NCI-H1105 (cell line): ENCODE data around the gene NPAS3.
A peak's percentile ranks its signal among the peaks of the same experiment; 100 is the strongest.

Experiments used
- DNase-seq: peaks from one replicate; lab custom pipeline; 2025; lab: John Stamatoyannopoulos, UW

Gene NPAS3

DNA sequence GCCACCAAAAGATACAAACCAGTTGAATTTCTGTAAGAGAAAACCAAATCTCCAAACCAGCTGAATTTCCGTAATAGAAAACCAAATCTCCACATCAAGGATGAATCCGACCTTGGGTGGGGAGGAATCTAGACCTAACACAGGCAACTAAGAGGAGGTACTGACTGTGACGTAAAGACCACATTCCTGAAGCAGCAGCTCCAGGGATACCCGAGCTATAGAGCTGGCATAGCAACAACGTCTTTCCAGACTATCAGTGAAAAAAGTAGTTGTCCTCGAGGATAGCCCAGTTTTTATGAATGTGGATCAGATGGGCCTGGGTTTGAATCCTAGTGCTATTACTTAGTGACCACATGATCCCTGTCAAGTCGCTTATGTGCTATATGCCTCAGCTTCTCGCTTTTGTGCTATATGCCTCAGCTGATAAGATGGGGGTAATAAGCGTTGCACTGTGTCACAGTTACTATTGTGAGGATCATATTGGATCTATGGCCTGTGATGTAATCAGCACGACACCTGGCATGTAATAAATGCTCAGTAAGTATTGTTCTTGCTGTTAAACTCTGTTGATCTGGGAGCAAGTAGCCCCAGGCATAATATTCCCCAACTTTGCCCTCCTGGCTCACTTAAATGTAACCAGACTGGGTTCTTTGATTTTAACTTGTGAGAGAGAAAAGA is 898.4 kb downstream of the NPAS3 start:
- no peak for DNase-seq

DNA sequence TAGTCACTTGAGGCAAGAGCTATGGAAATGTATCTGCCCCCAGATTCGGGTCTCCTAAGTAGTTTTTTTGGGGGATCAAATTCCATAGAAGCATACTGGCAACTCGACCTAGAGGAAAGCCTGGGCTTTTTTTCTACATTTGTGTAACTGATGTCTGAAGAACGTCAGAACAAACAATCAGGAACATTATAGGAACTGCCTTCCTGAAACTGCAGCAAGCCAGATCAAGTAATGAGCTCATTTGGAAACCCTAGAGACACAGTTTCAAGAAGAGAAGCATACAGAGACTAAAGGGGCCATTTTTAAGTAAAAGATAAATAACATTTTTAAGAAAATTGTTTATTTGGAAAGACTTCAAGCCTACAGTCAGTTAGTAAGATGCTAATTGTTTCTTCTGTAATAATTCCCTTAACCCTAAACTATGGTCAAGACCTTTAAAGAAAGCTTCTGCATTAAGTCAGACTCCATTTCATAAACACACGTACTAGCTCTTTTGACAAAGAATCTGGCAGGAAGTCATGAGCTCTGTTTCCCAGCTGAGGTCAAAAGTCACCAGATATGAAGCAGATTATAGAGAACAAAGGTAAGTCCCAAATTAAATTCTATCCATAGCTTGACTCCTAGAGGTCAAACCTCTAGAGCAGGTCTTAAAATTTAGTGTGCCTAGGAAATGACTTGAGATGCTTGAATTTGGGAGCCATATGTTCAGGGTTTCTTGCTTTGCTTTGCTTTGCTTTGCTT is 899.4 kb downstream of the NPAS3 start:
- DNase-seq = no peak

DNA sequence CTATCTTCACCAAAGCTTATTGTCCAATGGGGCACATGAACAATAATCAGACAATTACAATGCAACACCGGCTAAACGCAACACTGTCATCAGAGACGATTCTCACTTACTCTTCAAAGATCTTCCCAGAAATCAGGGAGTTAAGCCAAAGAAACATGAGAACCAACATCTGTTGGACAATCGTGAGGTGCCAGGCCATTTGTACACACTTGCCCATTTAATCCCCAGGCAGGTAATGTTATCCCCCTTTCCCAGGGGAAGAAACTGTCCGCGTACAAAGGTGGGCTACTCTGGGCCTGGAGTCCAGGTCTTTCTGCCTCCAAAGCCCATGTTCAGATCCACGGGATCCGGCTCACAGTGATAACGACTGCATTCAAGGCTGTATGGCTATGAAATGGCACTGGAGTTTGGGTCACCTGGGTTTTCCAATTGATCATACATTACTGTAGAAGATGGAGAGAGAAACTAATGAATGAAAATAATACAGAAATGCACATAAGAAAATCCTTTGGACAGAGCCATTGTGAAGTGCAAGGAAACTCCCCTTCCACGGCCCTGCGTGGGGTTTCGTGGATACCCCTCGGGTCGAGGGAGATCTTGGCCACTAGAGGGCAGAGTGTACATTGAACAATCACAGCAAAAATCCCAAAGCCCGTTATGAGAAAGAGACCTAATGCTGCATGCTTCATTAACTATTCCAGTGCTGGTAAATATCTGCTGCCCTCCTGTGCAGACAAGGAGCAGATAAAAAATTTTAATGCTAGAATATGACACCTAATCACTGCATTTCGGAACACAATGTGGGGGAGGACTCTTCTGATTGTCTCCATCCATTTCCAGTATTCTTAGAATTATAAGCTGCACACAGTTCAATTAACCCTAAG is 900.8 kb downstream of the NPAS3 start:
- peak; percentile 69 for DNase-seq

DNA sequence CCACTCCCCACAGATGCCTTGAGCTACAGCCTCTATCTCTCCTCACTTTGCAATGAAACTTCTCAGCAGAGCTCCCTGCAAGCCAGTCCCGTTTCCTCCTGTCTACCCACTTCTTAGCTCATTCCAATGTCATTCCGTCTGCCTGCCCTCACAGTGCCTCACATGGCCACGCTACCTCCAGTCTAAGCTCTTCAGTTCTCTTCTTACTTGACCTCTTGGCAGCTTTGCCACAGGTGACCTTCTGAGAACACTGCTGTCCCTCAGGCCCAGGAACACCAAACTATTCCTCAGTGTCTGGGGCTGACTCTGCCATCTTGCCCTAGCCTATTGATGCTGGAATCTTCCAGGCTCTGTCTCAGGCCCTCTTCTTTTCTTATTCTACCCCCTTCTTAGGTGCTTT is 902.1 kb downstream of the NPAS3 start:
- DNase-seq = no peak

DNA sequence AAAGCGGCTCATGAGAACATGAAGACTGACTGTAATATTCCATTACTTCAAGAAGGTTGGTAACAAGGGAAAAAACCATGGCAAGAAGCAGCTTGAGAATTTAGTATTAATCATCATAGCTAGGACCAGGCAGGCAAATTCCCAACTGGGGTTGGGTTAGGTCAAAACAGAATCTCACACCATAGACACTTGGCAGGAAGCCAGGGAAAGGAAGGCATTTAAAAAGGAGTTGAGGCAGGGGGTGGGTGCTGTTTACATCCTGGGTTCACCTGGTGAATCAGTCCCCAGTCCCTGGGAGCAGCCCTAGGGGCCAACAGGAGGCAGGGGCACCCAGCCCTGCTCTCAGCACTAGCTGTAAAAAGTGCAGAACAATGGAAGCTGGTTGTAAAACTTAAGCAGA is 903.6 kb downstream of the NPAS3 start:
- peak; percentile 13 for DNase-seq

DNA sequence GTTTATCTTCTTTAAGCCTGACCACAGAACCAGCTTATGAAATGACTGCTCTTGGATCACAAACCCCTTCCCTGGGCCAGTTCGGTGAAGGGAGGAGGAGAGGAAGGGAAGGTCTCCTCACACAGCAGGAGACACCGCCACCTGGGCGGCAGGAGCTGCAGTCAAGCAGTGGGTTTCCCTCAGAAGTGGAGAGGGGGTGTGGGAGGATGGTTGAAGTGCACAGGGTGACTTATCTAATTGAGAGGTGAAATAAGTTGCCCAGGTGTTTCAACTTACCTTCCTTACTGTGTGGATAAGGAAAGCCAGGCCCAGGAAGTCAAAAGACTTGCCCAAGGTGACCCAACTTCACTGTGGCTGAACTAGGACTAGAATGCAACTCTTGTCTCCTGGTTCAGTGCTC is 905.4 kb downstream of the NPAS3 start:
- no peak for DNase-seq

DNA sequence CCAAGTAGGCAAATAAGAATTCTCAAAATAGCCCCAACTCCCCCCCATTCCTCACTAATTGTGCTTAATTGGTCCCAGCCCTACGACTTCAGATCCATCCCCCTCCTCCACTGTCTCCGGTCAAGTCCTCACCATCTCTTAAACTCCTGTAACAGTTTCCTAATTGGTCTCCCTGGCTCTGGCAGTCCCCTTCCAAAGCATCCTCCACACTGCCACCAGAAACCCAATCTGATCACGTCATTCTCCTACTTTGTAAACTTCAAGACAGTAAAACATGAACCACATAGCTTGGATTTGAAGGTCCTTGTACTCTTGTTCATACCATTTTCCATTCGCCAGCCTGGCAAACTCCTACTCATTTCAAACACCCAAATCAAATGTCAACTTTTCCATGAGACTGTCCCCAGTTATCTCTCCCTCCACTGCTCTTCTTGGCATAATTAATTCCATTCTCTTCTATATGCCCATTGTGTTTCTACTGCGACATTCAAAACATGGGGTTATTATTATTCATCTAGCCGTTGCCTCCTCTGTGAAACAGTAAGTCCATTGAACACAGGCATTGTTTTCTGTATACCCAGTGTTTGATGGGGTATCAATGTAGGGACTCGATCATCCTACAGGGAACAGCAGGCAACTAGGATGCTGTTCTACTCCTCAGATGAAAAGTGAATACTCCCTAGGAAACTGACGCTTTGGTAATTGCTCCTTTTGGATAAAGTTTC is 907.6 kb downstream of the NPAS3 start:
- DNase-seq = no peak

DNA sequence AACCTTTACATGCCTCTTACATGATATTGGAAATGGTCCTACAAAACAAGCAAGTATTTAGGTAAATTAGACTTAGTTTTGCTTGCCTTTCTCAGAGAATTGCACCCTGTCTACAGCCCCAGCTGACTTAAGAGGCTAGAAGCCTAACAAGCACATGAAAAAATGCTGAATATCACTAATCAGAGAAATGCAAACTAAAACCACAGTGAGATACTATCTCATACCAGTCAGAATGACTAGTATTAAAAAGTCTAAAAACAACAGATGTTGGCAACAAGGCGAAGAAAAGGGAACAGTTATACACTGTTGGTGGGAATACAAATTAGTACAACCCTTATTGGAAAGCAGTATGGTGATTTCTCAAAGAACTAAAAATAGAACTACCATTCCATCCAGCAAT is 908.4 kb downstream of the NPAS3 start:
- DNase-seq = no peak

DNA sequence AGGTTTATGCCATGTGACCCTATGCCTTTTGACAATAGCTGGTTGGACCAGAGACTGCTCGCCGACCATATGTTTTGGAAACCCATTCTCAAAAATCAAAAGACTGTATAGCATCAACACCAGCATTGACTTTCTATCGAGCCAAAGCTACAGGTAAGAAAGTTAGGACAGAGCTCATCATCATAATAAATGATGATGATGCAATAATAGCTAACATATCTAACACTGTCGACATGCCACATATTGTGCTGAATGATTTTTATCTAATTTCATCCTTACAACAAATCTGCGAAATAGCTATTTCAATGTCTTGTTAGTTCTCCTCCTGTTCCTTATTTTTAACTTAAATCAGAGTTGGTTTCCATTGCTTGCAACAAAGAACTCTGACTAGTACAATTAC is 909.3 kb downstream of the NPAS3 start:
- no peak for DNase-seq

DNA sequence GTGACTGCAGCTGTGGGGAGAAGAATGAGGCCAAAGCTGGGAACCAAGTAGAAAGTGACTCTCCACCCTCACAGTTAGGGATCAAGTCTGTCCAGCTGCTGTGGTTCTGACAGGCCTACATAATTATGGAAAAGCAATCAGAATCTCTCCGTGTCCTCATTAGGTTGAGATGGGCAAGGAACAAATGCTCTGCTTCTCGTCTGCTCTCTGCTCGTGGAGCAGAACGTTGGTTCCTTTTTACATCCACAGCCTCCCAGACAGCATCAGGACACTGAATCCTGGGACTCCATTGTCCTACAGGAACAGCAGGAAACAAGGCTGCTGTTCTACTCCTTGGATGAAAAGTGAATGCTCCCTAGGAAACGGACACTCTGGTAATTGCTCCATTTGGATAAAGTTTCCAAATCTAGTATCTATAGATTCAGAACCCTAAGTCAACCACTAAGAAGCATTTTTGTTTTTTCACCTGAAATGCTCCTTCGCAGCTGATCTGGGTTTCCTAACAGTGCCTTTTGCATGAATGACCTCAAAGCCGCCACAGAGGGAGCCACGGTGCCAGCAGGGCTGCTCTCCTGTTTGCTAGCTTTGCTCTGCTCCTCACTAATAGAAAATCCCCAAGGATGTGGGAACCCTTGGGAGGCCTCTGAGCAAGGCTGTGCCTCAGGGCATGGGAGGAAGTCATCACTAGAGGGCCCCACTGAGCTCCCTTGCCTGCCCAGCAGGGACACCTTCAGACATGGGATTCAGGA is 910.2 kb downstream of the NPAS3 start:
- peak; percentile 36 for DNase-seq

DNA sequence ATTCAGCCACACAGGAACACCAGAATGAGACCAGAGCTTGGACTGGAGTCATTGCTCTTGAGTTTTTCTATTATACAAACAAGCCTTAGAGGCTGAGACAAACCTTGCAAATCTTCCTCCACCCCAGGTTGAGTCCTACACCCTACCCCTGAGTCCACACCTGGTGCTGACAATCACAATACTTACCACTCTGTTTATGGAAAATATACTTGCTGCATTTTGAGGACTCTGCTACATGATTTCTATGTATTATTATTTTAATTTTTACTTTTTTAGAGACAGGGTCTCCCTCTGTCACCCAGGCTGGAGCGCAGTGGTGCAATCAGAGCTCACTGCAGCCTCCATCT is 910.7 kb downstream of the NPAS3 start:
- DNase-seq = no peak

DNA sequence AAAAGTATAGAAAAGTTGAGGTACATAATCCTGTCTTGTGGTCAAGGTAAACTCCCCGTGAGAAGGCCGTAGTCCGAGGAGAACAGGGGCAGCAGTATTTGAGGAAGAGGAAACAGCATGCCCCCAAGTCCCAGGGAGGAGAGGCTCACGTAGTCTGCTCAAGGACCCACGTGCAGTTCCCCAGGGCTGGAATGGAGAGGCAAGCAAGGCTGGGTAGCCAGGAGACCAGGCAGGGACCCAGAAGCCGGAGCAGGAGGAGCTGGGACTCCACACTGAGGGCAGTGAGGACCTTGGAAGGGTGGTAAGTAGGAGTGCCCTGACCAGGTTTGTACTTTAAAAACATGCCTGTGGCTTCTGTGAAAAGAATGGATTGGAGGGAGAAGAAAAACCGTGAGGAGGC is 912.1 kb downstream of the NPAS3 start:
- no peak for DNase-seq

DNA sequence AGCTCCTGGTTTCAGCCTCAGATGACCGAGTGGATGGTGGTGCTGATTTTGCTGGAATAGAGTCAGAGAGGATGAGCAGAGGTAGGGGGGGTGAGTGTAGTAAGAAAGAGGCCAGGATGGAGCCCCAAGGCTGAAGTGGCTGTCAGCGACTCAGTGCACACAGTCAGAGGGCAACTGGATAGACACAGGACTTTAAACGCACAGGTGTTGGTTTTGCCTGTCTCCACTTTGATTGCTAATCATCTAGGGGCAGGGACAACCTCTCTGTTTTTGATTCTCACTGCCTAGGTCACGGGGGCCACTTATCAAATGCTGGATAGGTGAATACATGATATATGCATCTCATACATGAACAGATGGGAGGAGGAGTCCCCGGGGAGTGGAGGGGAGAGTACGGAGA is 912.7 kb downstream of the NPAS3 start:
- no peak for DNase-seq

DNA sequence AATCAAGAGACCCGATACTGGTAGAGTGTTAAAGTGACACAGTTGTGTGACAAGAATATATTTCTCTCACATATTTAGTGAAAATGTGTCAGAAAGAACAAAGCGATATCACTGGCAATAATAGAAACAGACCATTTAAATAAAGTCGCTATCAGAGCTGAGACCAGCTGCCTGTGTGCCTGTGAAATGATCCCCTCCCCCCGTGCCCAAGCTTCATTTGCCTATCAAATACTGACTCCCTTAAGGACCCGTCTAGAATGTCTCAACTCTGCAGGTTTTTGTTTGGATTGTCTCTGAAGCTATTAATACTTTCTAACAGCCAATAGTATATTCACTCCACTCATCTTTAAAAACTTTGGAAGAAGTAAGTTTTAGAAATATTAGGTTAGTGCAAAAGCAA is 913.3 kb downstream of the NPAS3 start:
- DNase-seq = no peak
